Neuronal stem cell (in vitro differentiated cells): ENCODE measurements around the gene ITPKC.

Source experiments
- DNase-seq: peaks from one replicate; pipeline ENCODE4 v3.0.0-alpha.2; 2013; ENCODE audit warnings: low spot score
- H2AFZ ChIP-seq: one replicate; pipeline ENCODE4 v1.6.1; 2013; ENCODE audit warnings: mild to moderate bottlenecking, low read length, inconsistent platforms
- H2AK5ac ChIP-seq: 2 replicates; pipeline ENCODE4 v1.6.1; 2013; ENCODE audit warnings: low read depth, mild to moderate bottlenecking, inconsistent platforms, low read length, moderate library complexity, mixed read lengths
- H2BK120ac ChIP-seq: 2 replicates; pipeline ENCODE4 v1.6.1; 2013; ENCODE audit warnings: low read depth, mild to moderate bottlenecking, inconsistent platforms, low read length, moderate library complexity, mixed read lengths
- H2BK12ac ChIP-seq: one replicate; pipeline ENCODE4 v1.6.1; 2013; ENCODE audit warnings: low read length, inconsistent platforms
- H2BK15ac ChIP-seq: 2 replicates; pipeline ENCODE4 v1.6.1; 2013; ENCODE audit warnings: mild to moderate bottlenecking, low read length, inconsistent platforms, mixed read lengths
- H2BK5ac ChIP-seq: one replicate; pipeline ENCODE4 v1.6.1; 2013; ENCODE audit warnings: inconsistent platforms, mild to moderate bottlenecking, low read length, moderate library complexity
- H3K14ac ChIP-seq: one replicate; pipeline ENCODE4 v1.6.1; 2013; ENCODE audit warnings: low read length, inconsistent platforms
- H3K18ac ChIP-seq: 2 replicates; pipeline ENCODE4 v1.6.1; 2013; ENCODE audit warnings: low read length, inconsistent platforms
- H3K23ac ChIP-seq: 2 replicates; pipeline ENCODE4 v1.6.1; 2013; ENCODE audit warnings: low read depth, mild to moderate bottlenecking, mixed read lengths, low read length, inconsistent platforms; ENCODE audit not compliant: poor library complexity
- H3K27ac ChIP-seq: replicated peaks from 3 replicates; pipeline ENCODE4 v1.5.1; 2013; ENCODE audit warnings: low read length, inconsistent platforms
- H3K27me3 ChIP-seq, 3 experiments: 2 replicates each; pipeline ENCODE4 v1.6.1; 2013; ENCODE audit warnings: low read length in 3 of 3, mild to moderate bottlenecking in 2 of 3, inconsistent platforms in 1 of 3, low read depth in 1 of 3, mixed read lengths in 1 of 3, moderate library complexity in 1 of 3; ENCODE audit not compliant: control insufficient read depth in 3 of 3, insufficient read depth in 3 of 3
- H3K36me3 ChIP-seq, 2 donors: replicated peaks in 1 of 2; 2 replicates each; pipeline ENCODE4 v1.6.1; 2013; ENCODE audit warnings: low read length in 2 of 2; ENCODE audit not compliant: control insufficient read depth in 2 of 2, insufficient read depth in 2 of 2
- H3K4ac ChIP-seq: 2 replicates; pipeline ENCODE4 v1.6.1; 2013; ENCODE audit warnings: inconsistent platforms, mild to moderate bottlenecking, low read length, moderate library complexity
- H3K4me1 ChIP-seq, 2 donors: 1 replicate in 1 of 2; 2 replicates in 1 of 2; pipeline ENCODE4 v1.6.1; 2013; ENCODE audit warnings: low read length in 2 of 2, low read depth in 1 of 2; ENCODE audit not compliant: control insufficient read depth in 2 of 2, insufficient read depth in 1 of 2
- H3K4me2 ChIP-seq: one replicate; pipeline ENCODE4 v1.6.1; 2013; ENCODE audit warnings: mild to moderate bottlenecking, low read length, inconsistent platforms; ENCODE audit not compliant: insufficient read depth, poor library complexity, severe bottlenecking
- H3K4me3 ChIP-seq, 2 donors: 2 replicates each; pipeline ENCODE4 v1.5.1; 2013; ENCODE audit warnings: low read length in 2 of 2, mild to moderate bottlenecking in 2 of 2, inconsistent platforms in 1 of 2, moderate library complexity in 1 of 2
- H3K79me1 ChIP-seq: one replicate; pipeline ENCODE4 v1.6.1; 2013; ENCODE audit warnings: low read depth, mild to moderate bottlenecking, inconsistent platforms, low read length, moderate library complexity
- H3K9ac ChIP-seq: one replicate; pipeline ENCODE4 v1.6.1; 2013; ENCODE audit warnings: mild to moderate bottlenecking, low read depth, low read length, inconsistent platforms; ENCODE audit not compliant: poor library complexity
- H3K9me3 ChIP-seq, 2 donors: replicated peaks in 1 of 2; 2 replicates each; pipeline versions ENCODE3 to v1.6.1; 2013; ENCODE audit warnings: low read length in 2 of 2, mild to moderate bottlenecking in 2 of 2, inconsistent platforms in 1 of 2, low read depth in 1 of 2, mixed read lengths in 1 of 2, moderate library complexity in 1 of 2; ENCODE audit not compliant: control insufficient read depth in 2 of 2, insufficient read depth in 1 of 2
- H4K8ac ChIP-seq: one replicate; pipeline ENCODE4 v1.6.1; 2013; ENCODE audit warnings: low read depth, mild to moderate bottlenecking, inconsistent platforms, low read length, moderate library complexity
- H4K91ac ChIP-seq: one replicate; pipeline ENCODE4 v1.6.1; 2013; ENCODE audit warnings: low read length, low read depth, mild to moderate bottlenecking, inconsistent platforms; ENCODE audit not compliant: poor library complexity
- WGBS, 2 donors: extraction: QIAGEN DNeasy Blood & Tissue Kit; methylation state at CpG; one replicate each; pipeline ENCODE4 v1.1.7; 2013; ENCODE audit warnings: missing lambda C conversion rate in 2 of 2, mixed read lengths in 1 of 2; ENCODE audit not compliant: insufficient read length in 2 of 2, insufficient replicate concordance in 1 of 2; ENCODE audit errors: extremely low coverage in 2 of 2; 5-methylcytosine and 5-hydroxymethylcytosine counted together

ITPKC gene

DNA sequence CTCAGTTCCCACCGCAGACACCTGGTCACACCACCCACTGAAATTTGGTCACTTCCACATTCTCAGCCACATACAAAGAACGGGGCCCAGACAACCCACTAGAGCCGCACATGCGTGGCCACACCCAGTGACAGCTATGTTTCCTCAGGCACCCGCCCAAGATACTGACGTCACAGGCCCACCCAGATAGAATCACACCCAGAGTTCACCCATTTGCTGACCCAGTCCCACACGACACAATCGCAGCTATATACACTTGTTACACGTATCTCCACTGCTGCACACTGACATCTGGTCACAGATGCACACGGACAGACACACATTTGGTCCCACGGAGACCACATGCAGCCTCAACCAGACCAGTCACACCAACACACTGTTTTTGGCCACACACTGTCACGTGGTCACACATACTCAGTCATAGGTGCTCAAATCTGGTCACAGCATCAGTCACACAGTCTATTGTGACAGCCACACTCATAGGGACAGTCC lies 29.3 kb upstream of the ITPKC start:
- no peak overlapping the region for H2BK15ac ChIP-seq
- no peak overlapping the region for H2AFZ ChIP-seq
- no peak overlapping the region for H3K4me2 ChIP-seq
- no peak overlapping the region for H3K27ac ChIP-seq
- WGBS, 2 donors, result no CpG with 5 or more reads among the region's 12 CpGs
- peak overlapping the region in 1 of 2 donors; percentile 16 for H3K4me3 ChIP-seq
- peaks cover 20 to 22% of the 10 kb centered on the region in 2 donors for H3K4me1 ChIP-seq
- no peak overlapping the region for H2BK120ac ChIP-seq
- no peak overlapping the region for H3K9ac ChIP-seq
- peaks cover 10% of the 10 kb centered on the region for H3K79me1 ChIP-seq
- no peak overlapping the region for H3K18ac ChIP-seq
- H3K14ac ChIP-seq, result no peak overlapping the region
- H2AK5ac ChIP-seq, result no peak overlapping the region
- H3K36me3 ChIP-seq, result peaks cover 30 to 38% of the 10 kb centered on the region in 2 donors
- H3K23ac ChIP-seq, result no peak overlapping the region
- H4K91ac ChIP-seq, result no peak overlapping the region
- no peak overlapping the region for H4K8ac ChIP-seq
- no peak overlapping the region for H2BK5ac ChIP-seq
- DNase-seq, result no peak
- H3K9me3 ChIP-seq, result no peaks in the 10 kb centered on the region
- no peaks in the 10 kb centered on the region for H3K27me3 ChIP-seq
- no peak overlapping the region for H3K4ac ChIP-seq
- H2BK12ac ChIP-seq, result no peak overlapping the region

DNA sequence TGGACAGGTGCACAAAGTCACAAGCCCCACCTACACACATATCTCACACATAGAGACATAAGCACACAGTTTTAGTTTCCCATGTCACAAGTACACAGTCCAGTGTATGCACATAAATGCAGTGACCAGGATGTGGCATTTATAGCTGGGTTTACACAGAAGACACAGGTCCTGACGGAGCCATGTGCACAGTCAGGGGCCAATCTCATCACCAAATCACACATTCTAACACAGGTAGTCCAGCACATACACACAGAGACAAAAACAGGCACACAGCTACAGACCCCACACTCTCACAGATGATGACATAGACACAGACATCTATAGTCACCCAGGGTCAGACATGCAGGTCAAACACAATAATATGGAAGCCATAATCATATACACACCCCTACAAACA lies 28.6 kb upstream of the ITPKC start:
- Histone ChIP-seq H2BK15ac (no peak overlapping the region), H3K14ac (no peak overlapping the region), H2BK5ac (no peak overlapping the region), H4K91ac (no peak overlapping the region), H3K18ac (no peak overlapping the region), H2AFZ (no peak overlapping the region), H3K79me1 (peaks cover 10% of the 10 kb centered on the region), H3K4me2 (no peak overlapping the region), H4K8ac (no peak overlapping the region), H3K23ac (no peak overlapping the region), H3K9ac (no peak overlapping the region), H2AK5ac (no peak overlapping the region), H3K27ac (no peak overlapping the region), H3K4ac (no peak overlapping the region), H3K9me3 (no peaks in the 10 kb centered on the region), H2BK12ac (no peak overlapping the region), H2BK120ac (no peak overlapping the region), H3K36me3 (peaks cover 25 to 36% of the 10 kb centered on the region in 2 donors), H3K27me3 (no peaks in the 10 kb centered on the region), H3K4me1 (peaks cover 20 to 22% of the 10 kb centered on the region in 2 donors), H3K4me3 (no peak overlapping the region)
- no CpG with 5 or more reads among the region's 1 CpG for WGBS, 2 donors
- DNase-seq, result no peak

DNA sequence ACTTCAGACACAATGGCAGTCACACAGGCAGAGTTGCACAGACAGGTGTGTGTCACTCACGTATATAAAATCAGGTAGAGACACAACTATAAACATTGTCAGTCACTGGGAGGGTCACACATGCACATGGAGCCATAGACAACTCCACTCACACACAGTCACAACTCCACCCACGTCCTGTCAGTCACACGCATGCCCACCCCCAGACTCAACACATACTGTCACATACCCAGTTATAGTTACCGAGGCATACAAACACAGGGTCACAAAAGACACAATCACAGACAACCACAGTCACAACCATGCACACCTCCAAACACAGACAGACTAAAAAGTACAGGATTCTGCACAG lies 27.9 kb upstream of the ITPKC start:
- no CpG with 5 or more reads among the region's 4 CpGs for WGBS, 2 donors
- H3K4me3 ChIP-seq, result peak overlapping the region; percentile 61 to 88

DNA sequence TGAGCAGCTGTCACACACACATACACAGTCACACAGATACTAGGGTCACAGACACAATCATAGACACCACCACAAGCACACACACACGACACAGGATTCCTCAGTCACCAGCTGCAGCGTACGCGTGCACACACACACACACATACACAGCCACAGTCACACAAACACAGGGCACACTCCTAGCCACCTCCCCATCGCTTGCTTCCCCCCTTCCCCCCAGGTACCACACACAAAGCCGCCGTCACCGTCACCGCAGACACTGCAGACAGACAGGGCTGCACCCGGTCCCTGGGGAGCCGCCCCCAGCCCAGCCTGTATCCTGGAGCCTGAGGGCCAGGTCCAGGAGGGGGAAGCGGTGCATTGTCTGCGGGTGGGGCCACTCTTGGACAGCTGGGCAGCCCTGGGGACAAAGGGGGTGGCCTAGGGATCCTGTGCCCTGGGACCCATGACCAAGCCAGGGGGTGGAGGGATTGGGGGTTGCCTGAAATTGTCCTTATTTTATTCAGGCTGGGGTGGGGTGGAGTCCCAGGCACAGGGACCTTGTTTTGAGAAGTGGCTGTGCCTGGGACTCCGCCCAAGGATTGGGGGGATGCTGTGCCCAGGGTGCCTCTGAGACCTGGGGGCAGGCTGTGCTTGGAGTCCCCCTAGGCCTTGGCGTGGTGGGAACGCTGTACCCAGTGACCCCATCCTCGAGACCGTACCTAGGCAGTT lies 27.4 kb upstream of the ITPKC start:
- peak overlapping the region; percentile 72 for H3K14ac ChIP-seq
- H4K8ac ChIP-seq, result no peak overlapping the region
- peak overlapping the region; percentile 91 for H3K9ac ChIP-seq
- H3K4me1 ChIP-seq, result peaks cover 20 to 22% of the 10 kb centered on the region in 2 donors
- no peaks in the 10 kb centered on the region for H3K9me3 ChIP-seq
- no peak overlapping the region for H2BK12ac ChIP-seq
- H3K4me3 ChIP-seq, result peak overlapping the region; percentile 61 to 88
- no peak overlapping the region for H2BK120ac ChIP-seq
- H2AK5ac ChIP-seq, result peak overlapping the region; percentile 93
- no peak for DNase-seq
- no peak overlapping the region for H4K91ac ChIP-seq
- H3K4ac ChIP-seq, result no peak overlapping the region
- H3K27me3 ChIP-seq, result no peaks in the 10 kb centered on the region
- no peak overlapping the region for H3K27ac ChIP-seq
- peaks cover 30 to 44% of the 10 kb centered on the region in 2 donors for H3K36me3 ChIP-seq
- H3K79me1 ChIP-seq, result peaks cover 10% of the 10 kb centered on the region
- H3K23ac ChIP-seq, result peak overlapping the region; percentile 87
- peak overlapping the region; percentile 35 for H2BK5ac ChIP-seq
- H3K4me2 ChIP-seq, result peak overlapping the region; percentile 86
- H2AFZ ChIP-seq, result peak overlapping the region; percentile 88
- no peak overlapping the region for H2BK15ac ChIP-seq
- peak overlapping the region; percentile 90 for H3K18ac ChIP-seq
- WGBS, 2 donors, result no CpG with 5 or more reads among the region's 18 CpGs

More for the DNA sequence above, 27.9 kb upstream of the ITPKC start:
- Histone ChIP-seq H3K18ac (peak overlapping the region; percentile 5), H2AFZ (no peak overlapping the region), H4K91ac (no peak overlapping the region), H3K14ac (peak overlapping the region; percentile 72), H3K9me3 (no peaks in the 10 kb centered on the region), H3K36me3 (peaks cover 26 to 39% of the 10 kb centered on the region in 2 donors), H3K27me3 (no peaks in the 10 kb centered on the region), H3K4ac (no peak overlapping the region), H2AK5ac (no peak overlapping the region), H2BK120ac (no peak overlapping the region), H3K9ac (peak overlapping the region; percentile 91), H3K4me2 (peak overlapping the region; percentile 86), H4K8ac (no peak overlapping the region), H3K27ac (no peak overlapping the region), H3K79me1 (peaks cover 10% of the 10 kb centered on the region), H2BK12ac (no peak overlapping the region), H2BK15ac (no peak overlapping the region), H3K23ac (no peak overlapping the region), H2BK5ac (no peak overlapping the region), H3K4me1 (peaks cover 20 to 22% of the 10 kb centered on the region in 2 donors)
- DNase-seq, result no peak
